DOHH2 (cell line): Measurements from ENCODE around the gene RNF44.

Source experiments
- CTCF ChIP-seq: fragments of 200-600 bp; sonication (generic); IDR thresholded peaks from one replicate; pipeline ENCODE4 v1.5.1; 2014; ENCODE audit warnings: antibody characterized with exemption, mild to moderate bottlenecking, low read depth, low read length; ENCODE audit not compliant: poor library complexity, severe bottlenecking
- EZH2phosphoT487 ChIP-seq: fragments of 200-600 bp; sonication (generic); IDR thresholded peaks from 2 replicates; pipeline ENCODE4 v1.6.1; 2017; ENCODE audit warnings: borderline replicate concordance, mild to moderate bottlenecking, antibody characterized with exemption, low read length, moderate library complexity, mixed read lengths

GRCh38 chr5:176519810-176520720 is 17.1 kb downstream of the RNF44 start:
- no peak for TF ChIP-seq CTCF
- no peak for TF ChIP-seq EZH2phosphoT487
